Stomach (tissue), 9 donors: ENCODE results near the gene AMT. TPM values are rescaled to one million over a fixed set of nuclear protein-coding genes. Genes with fewer than 3 reads are reported as not detected.

Source experiments
- DNase-seq, 2 donors: peaks; one replicate each; pipeline versions ENCODE4 v3.0.0 to v3.0.0-alpha.2; 2013 to 2019
- H3K27ac ChIP-seq, 5 donors: fragments of 200-600 bp in 4 of 5; sonication (generic) in 4 of 5; one replicate each; pipeline ENCODE4 v1.5.1; 2013 to 2019; ENCODE audit warnings: mild to moderate bottlenecking in 1 of 5, moderate library complexity in 1 of 5
- H3K27me3 ChIP-seq, 3 donors: fragments of 200-600 bp; sonication (generic); one replicate each; pipeline ENCODE4 v1.5.1; 2017 to 2019; ENCODE audit warnings: mixed run types in 1 of 3
- H3K36me3 ChIP-seq, 4 donors: fragments of 200-600 bp; sonication (generic); 1 replicate in 3 of 4; 2 replicates in 1 of 4; pipeline ENCODE4 v1.5.1; 2016 to 2019
- H3K4me1 ChIP-seq, 4 donors: fragments of 200-600 bp; sonication (generic); one replicate each; pipeline ENCODE4 v1.5.1; 2016 to 2019
- H3K4me3 ChIP-seq, 4 donors: fragments of 200-600 bp; sonication (generic) in 3 of 4; one replicate each; pipeline ENCODE4 v1.5.1; 2016 to 2019; ENCODE audit warnings: mild to moderate bottlenecking in 1 of 4
- H3K9me3 ChIP-seq, 4 donors: fragments of 200-600 bp; sonication (generic); one replicate each; pipeline ENCODE4 v1.5.1; 2016 to 2019
- EP300 ChIP-seq: sonication (generic); formaldehyde crosslinking; IDR thresholded peaks from one replicate; pipeline ENCODE4 v1.6.1; 2017; ENCODE audit warnings: antibody characterized with exemption
- POLR2A ChIP-seq, 4 donors: fragments of 450-650 bp; IDR thresholded peaks; one replicate each; pipeline ENCODE4 v1.6.1; 2016; ENCODE audit warnings: antibody characterized with exemption in 4 of 4, control low read depth in 2 of 4, mild to moderate bottlenecking in 1 of 4, moderate library complexity in 1 of 4
- POLR2AphosphoS5 ChIP-seq, 3 donors: sonication (generic); formaldehyde crosslinking; IDR thresholded peaks; one replicate each; pipeline ENCODE4 v1.6.1; 2016; ENCODE audit warnings: antibody characterized with exemption in 3 of 3
- WGBS, 5 donors: extraction: QIAGEN DNeasy Blood & Tissue Kit in 3 of 5; methylation state at CpG; one replicate each; pipeline versions ENCODE4 v1.1.5 to v1.1.7; 2013 to 2018; 5-methylcytosine and 5-hydroxymethylcytosine counted together
- intact Hi-C: fragments of 100-400 bp; cut with DNase I; formaldehyde crosslinking; loops from one replicate; pipeline ENCODE4 v1.15.1; 2023; ENCODE audit warnings: low total_unique reads
- polyA plus RNA-seq, 3 donors: library from polyadenylated mRNA; stranded (reverse); fragments of 200-250 nt; gene quantifications; one replicate each; pipeline ENCODE4 v1.2.3, GENCODE V29; 2013
- total RNA-seq, 5 donors: library from RNA; depleted of rRNA; stranded (reverse); fragments of >200 nt; gene quantifications; one replicate each; pipeline versions ENCODE4 v1.1.0 to v1.2.3, GENCODE V29; 2014 to 2016
- TF ChIP-seq, protein P1 (sequence below), 7 experiments: fragments of 450-650 bp in 4 of 7; fragments of 200-600 bp in 3 of 7; sonication (generic) in 3 of 7; IDR thresholded peaks; one replicate each; pipeline ENCODE4 v1.5.1; 2016 to 2019; ENCODE audit warnings: antibody characterized with exemption in 7 of 7, control low read depth in 2 of 7, mild to moderate bottlenecking in 1 of 7
- donor health status: healthy with polysubstance abuse.
- donor health status: Bipolar disorder and iron deficiency.
- donor health status: healthy.

AMT gene
- total and polyA plus RNA-seq, 8 donors, result 4.5 to 27.8 (median 13.8) TPM

DNA sequence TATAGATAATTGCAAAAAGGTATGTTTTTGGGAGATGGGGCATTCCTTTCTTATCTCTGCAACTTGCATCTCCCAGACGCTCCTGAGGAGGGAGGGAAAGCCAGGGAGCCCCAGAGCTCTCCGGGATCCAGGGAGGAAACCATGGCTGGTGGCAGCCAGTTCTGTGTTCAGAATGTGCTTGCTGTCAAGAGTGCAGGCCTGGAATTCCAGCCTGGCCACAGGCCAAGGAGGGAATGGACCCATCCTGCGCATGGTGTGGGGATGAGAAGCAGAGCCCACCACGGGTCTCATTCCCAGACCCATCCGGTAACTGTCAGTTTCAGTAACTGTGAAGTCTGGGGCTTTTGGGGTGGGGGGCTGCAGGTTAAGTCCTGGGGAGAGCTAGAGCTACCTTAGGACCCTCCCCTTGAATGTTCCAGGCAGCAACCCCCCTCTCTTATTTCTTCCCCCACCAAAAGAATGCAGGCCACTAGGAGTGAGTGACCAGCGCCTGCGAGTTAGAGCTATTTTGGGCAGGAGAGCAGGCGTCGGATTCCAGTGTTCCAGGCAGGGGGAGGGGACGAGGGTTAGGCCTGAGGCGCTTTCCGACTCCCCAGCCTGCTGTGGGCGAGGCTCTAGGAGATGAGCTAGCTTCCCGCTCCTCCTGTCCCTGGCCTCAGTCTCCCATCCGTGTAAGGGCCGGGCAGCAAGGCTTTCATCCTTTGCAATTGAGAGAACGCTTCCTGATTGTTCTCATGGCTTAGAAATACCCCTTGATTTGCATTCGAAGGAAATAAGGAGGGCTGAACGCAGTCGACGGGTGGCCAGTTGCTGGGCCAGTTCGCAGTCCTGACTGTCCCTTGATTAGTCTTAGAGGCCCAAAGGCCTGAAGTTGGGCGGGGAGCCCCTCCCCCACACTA, 47.0 kb upstream of the AMT start:
- H3K4me1 ChIP-seq, result peaks cover 45 to 77% (median 63%) of the 10 kb centered on the region in 4 donors
- intact Hi-C loops, result no loop called here
- peaks cover 0 to 11% (median 0%) of the 10 kb centered on the region in 4 donors for H3K36me3 ChIP-seq
- H3K9me3 ChIP-seq, result no peaks in the 10 kb centered on the region
- H3K27ac ChIP-seq, result peak overlapping the region; percentile 96 to 99 (median 96)
- DNase-seq, result peak; percentile 64 to 92
- H3K4me3 ChIP-seq, result peak overlapping the region; percentile 67 to 79 (median 74)
- WGBS, 5 donors, result 5 to 11% (median 9%) methylated on average over 16 to 23 of the region's 23 CpGs
- H3K27me3 ChIP-seq, result no peaks in the 10 kb centered on the region
- TF ChIP-seq POLR2AphosphoS5 (IDR thresholded peaks at IDR 0.05), result peak in 1 of 3 donors; percentile 26
- TF ChIP-seq, protein P1, sequence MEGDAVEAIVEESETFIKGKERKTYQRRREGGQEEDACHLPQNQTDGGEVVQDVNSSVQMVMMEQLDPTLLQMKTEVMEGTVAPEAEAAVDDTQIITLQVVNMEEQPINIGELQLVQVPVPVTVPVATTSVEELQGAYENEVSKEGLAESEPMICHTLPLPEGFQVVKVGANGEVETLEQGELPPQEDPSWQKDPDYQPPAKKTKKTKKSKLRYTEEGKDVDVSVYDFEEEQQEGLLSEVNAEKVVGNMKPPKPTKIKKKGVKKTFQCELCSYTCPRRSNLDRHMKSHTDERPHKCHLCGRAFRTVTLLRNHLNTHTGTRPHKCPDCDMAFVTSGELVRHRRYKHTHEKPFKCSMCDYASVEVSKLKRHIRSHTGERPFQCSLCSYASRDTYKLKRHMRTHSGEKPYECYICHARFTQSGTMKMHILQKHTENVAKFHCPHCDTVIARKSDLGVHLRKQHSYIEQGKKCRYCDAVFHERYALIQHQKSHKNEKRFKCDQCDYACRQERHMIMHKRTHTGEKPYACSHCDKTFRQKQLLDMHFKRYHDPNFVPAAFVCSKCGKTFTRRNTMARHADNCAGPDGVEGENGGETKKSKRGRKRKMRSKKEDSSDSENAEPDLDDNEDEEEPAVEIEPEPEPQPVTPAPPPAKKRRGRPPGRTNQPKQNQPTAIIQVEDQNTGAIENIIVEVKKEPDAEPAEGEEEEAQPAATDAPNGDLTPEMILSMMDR (IDR thresholded peaks at IDR 0.05), result no peak
- no peak for TF ChIP-seq EP300
- peak in 1 of 4 donors; percentile 36 for TF ChIP-seq POLR2A (IDR thresholded peaks at IDR 0.05)

DNA sequence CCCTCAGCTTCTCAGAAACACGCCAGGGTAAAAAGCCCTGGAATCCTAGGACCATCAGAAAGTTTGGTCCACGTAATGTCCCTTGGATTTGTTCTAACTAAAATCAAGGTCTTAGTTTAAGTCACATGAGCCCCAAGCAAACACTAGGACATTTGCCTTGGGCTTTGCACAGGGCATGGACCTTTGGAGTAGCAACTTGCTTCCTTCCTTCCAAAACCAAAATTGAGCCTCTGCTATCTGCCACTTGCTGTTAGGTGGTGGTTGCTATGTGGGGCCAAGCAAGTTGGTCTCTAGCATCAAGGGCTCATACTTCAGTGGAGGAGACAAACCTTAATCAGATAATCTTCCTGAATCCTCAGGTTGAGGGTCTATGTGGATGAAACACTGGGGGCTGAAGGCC, 43.8 kb upstream of the AMT start:
- Histone ChIP-seq H3K4me3 (no peak overlapping the region), H3K4me1 (peaks cover 41 to 69% (median 54%) of the 10 kb centered on the region in 4 donors), H3K27ac (peak overlapping the region; percentile 81 to 99 (median 83)), H3K36me3 (no peaks in the 10 kb centered on the region), H3K27me3 (no peaks in the 10 kb centered on the region), H3K9me3 (no peaks in the 10 kb centered on the region)
- intact Hi-C loops, result no loop called here
- WGBS, 5 donors, result 17 to 71% (median 50%) methylated on average over 1 to 2 of the region's 2 CpGs
- TF ChIP-seq, protein P1 (IDR thresholded peaks at IDR 0.05), result no peak
- TF ChIP-seq POLR2A (IDR thresholded peaks at IDR 0.05) (no peak), POLR2AphosphoS5 (IDR thresholded peaks at IDR 0.05) (no peak), EP300 (no peak)
- no peak for DNase-seq

- H3K36me3 ChIP-seq, result no peaks in the 10 kb centered on the region
- no peaks in the 10 kb centered on the region for H3K9me3 ChIP-seq
- TF ChIP-seq POLR2AphosphoS5 (IDR thresholded peaks at IDR 0.05), result peak in 2 of 3 donors; percentile 19 to 62
- no peak for TF ChIP-seq POLR2A (IDR thresholded peaks at IDR 0.05)
- H3K4me3 ChIP-seq, result no peak overlapping the region
- H3K27ac ChIP-seq, result peak overlapping the region; percentile 81 to 99 (median 83)
- intact Hi-C loops, result no loop called here
- peaks cover 43 to 72% (median 53%) of the 10 kb centered on the region in 4 donors for H3K4me1 ChIP-seq
- no peaks in the 10 kb centered on the region for H3K27me3 ChIP-seq
- DNase-seq, result peak; percentile 72 to 87
- 47 to 69% (median 52%) methylated on average over 18 of the region's 18 CpGs for WGBS, 5 donors
Observed at GRCh38 chr3:49465270-49466034, 43.2 kb upstream of the AMT start.

DNA sequence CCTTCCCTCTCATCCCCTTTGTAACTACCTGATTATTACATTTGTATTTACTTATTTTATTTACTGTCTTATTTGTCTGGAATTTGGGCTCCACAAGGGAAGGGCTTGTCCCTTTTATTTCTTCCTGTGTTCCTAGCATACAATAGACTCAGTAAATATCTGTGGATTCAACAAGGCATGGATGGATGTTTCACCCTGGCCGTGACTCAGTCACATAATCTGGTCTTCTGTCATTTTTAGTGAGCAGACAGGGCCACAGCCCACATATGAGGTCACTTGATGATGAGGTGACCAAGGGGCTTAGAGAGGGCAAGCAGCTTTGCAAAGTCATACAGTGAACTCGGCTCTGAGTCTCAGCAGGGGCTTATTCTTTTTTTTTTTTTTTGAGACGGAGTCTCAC, 39.9 kb upstream of the AMT start:
- Histone ChIP-seq H3K27me3 (no peaks in the 10 kb centered on the region), H3K9me3 (no peaks in the 10 kb centered on the region), H3K27ac (peak overlapping the region; percentile 30 to 77 (median 67)), H3K4me1 (peaks cover 31 to 59% (median 35%) of the 10 kb centered on the region in 4 donors), H3K4me3 (no peak overlapping the region), H3K36me3 (no peaks in the 10 kb centered on the region)
- no peak for DNase-seq
- intact Hi-C loops, result no loop called here
- WGBS, 5 donors, result 44 to 60% (median 52%) methylated on average over 3 of the region's 3 CpGs
- TF ChIP-seq POLR2AphosphoS5 (IDR thresholded peaks at IDR 0.05) (no peak), POLR2A (IDR thresholded peaks at IDR 0.05) (no peak), EP300 (no peak)
- TF ChIP-seq, protein P1 (IDR thresholded peaks at IDR 0.05), result no peak
